GM21447 (cell line): ENCODE data around the gene MET.
"Not testable (repeated sequence)": the region's sequence is repeated elsewhere in the genome, so short reads cannot be mapped to it uniquely, and the experiment has no call there.

ENCODE experiments used
- ATAC-seq: cut with Tn5 transposase; IDR thresholded peaks from one replicate; pipeline ENCODE4 v1.9.1; 2021; ENCODE audit not compliant: unreplicated experiment

Gene MET

GRCh38 chr7:116743835-116744234 is 71.8 kb downstream of the MET start:
- not testable (repeated sequence) for ATAC-seq

GRCh38 chr7:116746388-116746787 is 74.4 kb downstream of the MET start:
- not testable (repeated sequence) for ATAC-seq

- ATAC-seq = not testable (repeated sequence)
These were observed 79.1 kb downstream of the MET start for GRCh38 chr7:116751070-116751469.

GRCh38 chr7:116752305-116753074 is 80.5 kb downstream of the MET start:
- ATAC-seq = no peak

- ATAC-seq = no peak
These were observed 81.1 kb downstream of the MET start for GRCh38 chr7:116753130-116753529.

GRCh38 chr7:116754186-116754585 is 82.2 kb downstream of the MET start:
- ATAC-seq = no peak

- no peak for ATAC-seq
These were observed 85.3 kb downstream of the MET start for GRCh38 chr7:116757283-116757682.

GRCh38 chr7:116759642-116760041 is 87.6 kb downstream of the MET start:
- ATAC-seq = not testable (repeated sequence)

GRCh38 chr7:116762971-116763370 is 91.0 kb downstream of the MET start:
- ATAC-seq = no peak

GRCh38 chr7:116763647-116764046 is 91.7 kb downstream of the MET start:
- ATAC-seq = no peak

- no peak for ATAC-seq
These were observed 94.9 kb downstream of the MET start for GRCh38 chr7:116766881-116767280.

- no peak for ATAC-seq
These were observed 97.5 kb downstream of the MET start for GRCh38 chr7:116769546-116769945.

GRCh38 chr7:116770941-116771340 is 98.9 kb downstream of the MET start:
- ATAC-seq = no peak

- no peak for ATAC-seq
These were observed 99.6 kb downstream of the MET start for GRCh38 chr7:116771640-116772039.

- no peak for ATAC-seq
These were observed 100.4 kb downstream of the MET start for GRCh38 chr7:116772423-116772863.

GRCh38 chr7:116772926-116773749 is 101.1 kb downstream of the MET start:
- no peak for ATAC-seq

GRCh38 chr7:116776046-116776445 is 104.0 kb downstream of the MET start:
- ATAC-seq = no peak

GRCh38 chr7:116776610-116777289 is 104.8 kb downstream of the MET start:
- peak; percentile 78 for ATAC-seq

- no peak for ATAC-seq
These were observed 105.8 kb downstream of the MET start for GRCh38 chr7:116777651-116778281.

GRCh38 chr7:116779216-116779615 is 107.2 kb downstream of the MET start:
- ATAC-seq = no peak

GRCh38 chr7:116779931-116780330 is 107.9 kb downstream of the MET start:
- ATAC-seq = no peak
